Mesothelial cell of epicardium (in vitro differentiated cells): Measurements from ENCODE around the gene AAR2. TPM values are rescaled to one million over a fixed set of nuclear protein-coding genes. Genes with fewer than 3 reads are reported as not detected.

Experiments used
- DNase-seq, 2 experiments: peaks; one replicate each; pipeline ENCODE4 v3.0.0; 2021; ENCODE audit warnings: low spot score in 2 of 2; ENCODE audit not compliant: unreplicated experiment in 2 of 2
- H3K27ac Mint-ChIP-seq: 2 replicates; pipeline ENCODE4 v1.8.0; 2021; ENCODE audit warnings: mixed read lengths
- H3K27me3 Mint-ChIP-seq: 2 replicates; pipeline ENCODE4 v1.8.0; 2021; ENCODE audit warnings: low read depth, mixed read lengths
- H3K36me3 Mint-ChIP-seq: 2 replicates; pipeline ENCODE4 v1.8.0; 2021; ENCODE audit warnings: mixed read lengths
- H3K4me1 Mint-ChIP-seq: 2 replicates; pipeline ENCODE4 v1.8.0; 2021; ENCODE audit warnings: mixed read lengths
- H3K4me3 Mint-ChIP-seq: 2 replicates; pipeline ENCODE4 v1.8.0; 2021; ENCODE audit warnings: mild to moderate bottlenecking, moderate library complexity, mixed read lengths
- H3K9me3 Mint-ChIP-seq: 2 replicates; pipeline ENCODE4 v1.8.0; 2021; ENCODE audit warnings: mixed read lengths
- total RNA-seq: library from RNA; stranded (reverse); gene quantifications from 3 replicates; pipeline ENCODE4 v1.2.1, GENCODE V29; 2021
- TF ChIP-seq, protein P1 (sequence below): fragments of 200-600 bp; sonication (generic); IDR thresholded peaks from one replicate; pipeline ENCODE4 v1.5.0; 2021; ENCODE audit warnings: antibody characterized with exemption; ENCODE audit not compliant: unreplicated experiment

AAR2 gene
- total RNA-seq, 1 donor from 2014 or later, result 30.6 TPM

DNA sequence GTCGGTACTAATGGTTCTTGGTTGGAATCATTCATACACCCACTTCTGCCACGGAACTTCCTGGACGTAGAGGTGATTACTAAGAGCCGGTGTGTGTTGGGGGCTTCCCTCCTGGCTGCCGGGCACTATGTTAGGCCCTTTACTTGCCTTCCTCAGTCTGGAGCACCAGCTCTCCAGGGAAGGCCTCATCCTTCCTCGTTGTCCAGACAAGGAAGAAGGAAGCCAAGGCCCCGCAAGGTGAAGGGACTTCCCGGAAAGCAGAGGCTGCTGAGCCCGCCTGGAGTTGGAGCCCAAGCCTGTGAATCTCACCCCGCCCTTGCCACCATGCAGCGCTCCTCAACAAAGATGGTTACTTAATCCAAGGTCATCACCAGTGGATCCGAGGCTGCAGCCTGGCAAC, 26.2 kb downstream of the AAR2 start:
- no peak overlapping the region for H3K4me3 Mint-ChIP-seq
- no peaks in the 10 kb centered on the region for H3K4me1 Mint-ChIP-seq
- TF ChIP-seq, protein P1, sequence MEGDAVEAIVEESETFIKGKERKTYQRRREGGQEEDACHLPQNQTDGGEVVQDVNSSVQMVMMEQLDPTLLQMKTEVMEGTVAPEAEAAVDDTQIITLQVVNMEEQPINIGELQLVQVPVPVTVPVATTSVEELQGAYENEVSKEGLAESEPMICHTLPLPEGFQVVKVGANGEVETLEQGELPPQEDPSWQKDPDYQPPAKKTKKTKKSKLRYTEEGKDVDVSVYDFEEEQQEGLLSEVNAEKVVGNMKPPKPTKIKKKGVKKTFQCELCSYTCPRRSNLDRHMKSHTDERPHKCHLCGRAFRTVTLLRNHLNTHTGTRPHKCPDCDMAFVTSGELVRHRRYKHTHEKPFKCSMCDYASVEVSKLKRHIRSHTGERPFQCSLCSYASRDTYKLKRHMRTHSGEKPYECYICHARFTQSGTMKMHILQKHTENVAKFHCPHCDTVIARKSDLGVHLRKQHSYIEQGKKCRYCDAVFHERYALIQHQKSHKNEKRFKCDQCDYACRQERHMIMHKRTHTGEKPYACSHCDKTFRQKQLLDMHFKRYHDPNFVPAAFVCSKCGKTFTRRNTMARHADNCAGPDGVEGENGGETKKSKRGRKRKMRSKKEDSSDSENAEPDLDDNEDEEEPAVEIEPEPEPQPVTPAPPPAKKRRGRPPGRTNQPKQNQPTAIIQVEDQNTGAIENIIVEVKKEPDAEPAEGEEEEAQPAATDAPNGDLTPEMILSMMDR, result no peak
- no peaks in the 10 kb centered on the region for H3K9me3 Mint-ChIP-seq
- no peaks in the 10 kb centered on the region for H3K36me3 Mint-ChIP-seq
- no peaks in the 10 kb centered on the region for H3K27me3 Mint-ChIP-seq
- no peak overlapping the region for H3K27ac Mint-ChIP-seq
- no peak for DNase-seq

DNA sequence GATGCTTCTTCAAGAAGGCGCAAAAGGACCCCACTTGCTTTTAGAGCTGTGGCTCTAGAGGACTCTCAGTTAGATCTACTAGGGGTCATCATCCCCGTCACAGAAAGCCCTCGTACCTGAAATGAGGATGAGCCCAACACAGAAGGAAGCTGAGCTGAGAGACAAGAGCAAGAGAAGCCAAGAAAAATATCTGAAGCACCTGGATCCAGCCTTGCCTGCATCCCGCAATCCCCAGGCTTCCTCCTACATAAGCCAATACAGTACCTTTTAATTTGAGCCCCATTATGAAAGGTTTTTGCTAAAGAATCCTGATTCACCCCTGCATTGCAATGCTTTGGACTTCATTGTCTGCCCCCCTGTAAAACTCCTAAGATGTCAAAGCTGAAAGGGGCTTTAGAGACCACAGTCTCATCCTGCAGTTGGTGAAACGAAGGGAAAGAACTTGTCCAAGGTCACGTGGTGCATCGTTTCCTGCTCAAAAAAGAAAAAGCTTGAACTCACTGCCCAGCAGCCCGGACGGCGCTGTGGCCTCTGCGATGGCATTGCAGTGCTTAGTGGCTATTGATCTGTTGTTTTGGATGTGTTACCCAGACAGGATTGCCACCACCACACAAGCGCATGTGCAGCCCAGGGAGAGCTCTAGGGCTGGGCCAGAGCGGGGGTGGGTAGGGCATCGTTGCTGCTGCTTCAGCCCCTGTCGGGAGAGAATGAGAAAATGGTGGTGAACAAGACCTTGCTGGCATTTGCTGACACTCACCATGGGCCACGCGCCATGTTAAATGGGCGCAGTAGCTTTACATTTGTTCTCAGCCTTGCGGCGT, 28.4 kb downstream of the AAR2 start:
- Mint-ChIP-seq H3K36me3 (no peaks in the 10 kb centered on the region), H3K4me3 (no peak overlapping the region), H3K27me3 (no peaks in the 10 kb centered on the region), H3K27ac (no peak overlapping the region), H3K9me3 (no peaks in the 10 kb centered on the region), H3K4me1 (no peaks in the 10 kb centered on the region)
- TF ChIP-seq, protein P1, result no peak
- no peak for DNase-seq

DNA sequence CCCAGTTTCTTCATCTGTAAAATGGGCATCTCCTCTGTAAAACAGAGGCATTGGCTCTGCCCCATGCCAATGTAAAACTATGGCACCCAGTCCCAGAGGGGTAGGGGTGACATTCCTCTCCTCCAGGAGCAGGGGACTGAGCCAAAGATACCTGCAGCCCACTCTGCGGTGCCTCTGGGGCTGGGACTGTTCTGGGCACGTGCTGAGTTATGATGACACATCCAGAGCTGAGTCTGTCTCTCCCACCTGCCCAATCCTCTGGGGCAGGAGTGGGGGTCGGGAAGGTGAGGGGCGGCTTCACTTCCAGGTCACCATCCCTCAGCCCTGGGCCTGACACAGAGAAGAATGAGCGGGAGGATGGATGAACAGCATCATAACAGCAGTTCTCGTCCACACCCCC, 29.9 kb downstream of the AAR2 start:
- Mint-ChIP-seq H3K9me3 (no peaks in the 10 kb centered on the region), H3K36me3 (no peaks in the 10 kb centered on the region), H3K27me3 (no peaks in the 10 kb centered on the region), H3K4me1 (no peaks in the 10 kb centered on the region), H3K27ac (no peak overlapping the region), H3K4me3 (no peak overlapping the region)
- no peak for DNase-seq
- TF ChIP-seq, protein P1, result no peak

DNA sequence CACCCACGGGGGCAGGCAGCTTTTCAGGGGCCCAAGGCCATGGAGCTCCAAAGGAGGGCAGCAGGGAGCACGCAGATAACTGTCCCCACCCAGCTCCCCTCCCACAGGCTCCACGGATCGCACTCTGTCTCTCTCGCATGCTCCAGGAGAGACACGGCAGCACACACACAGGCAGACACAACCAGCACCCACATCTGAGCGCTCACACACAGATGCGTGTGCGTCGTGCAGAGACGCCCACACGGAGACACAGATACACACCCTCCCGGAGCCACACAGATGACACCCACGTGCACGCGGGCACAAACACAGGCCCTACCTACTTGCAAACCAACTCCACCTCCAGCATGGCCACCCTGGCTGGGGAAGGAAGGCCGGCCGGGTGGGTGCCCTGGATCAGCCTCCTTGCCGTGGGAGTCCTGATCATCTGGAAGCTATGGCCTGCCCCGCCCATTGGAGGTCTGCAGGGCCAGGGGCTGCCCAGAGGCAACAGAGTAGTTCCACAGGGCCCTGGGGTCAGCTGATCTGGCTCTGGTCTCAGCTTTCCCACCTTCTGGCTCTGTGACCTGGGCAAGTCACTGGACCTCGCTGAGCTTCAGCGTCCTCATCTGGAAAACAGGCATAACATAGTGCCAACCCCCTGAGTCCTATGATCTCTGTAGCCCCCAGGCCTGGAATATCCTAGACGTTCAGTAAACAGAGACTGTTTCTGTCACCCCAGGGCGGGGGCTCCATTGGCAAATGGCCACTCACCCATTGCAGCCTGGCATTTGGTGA, 31.5 kb downstream of the AAR2 start:
- no peaks in the 10 kb centered on the region for H3K9me3 Mint-ChIP-seq
- H3K4me1 Mint-ChIP-seq, result no peaks in the 10 kb centered on the region
- H3K36me3 Mint-ChIP-seq, result no peaks in the 10 kb centered on the region
- no peak overlapping the region for H3K4me3 Mint-ChIP-seq
- H3K27ac Mint-ChIP-seq, result no peak overlapping the region
- DNase-seq, result peak in 1 of 2 experiments; percentile 31
- TF ChIP-seq, protein P1, result no peak
- H3K27me3 Mint-ChIP-seq, result no peaks in the 10 kb centered on the region

DNA sequence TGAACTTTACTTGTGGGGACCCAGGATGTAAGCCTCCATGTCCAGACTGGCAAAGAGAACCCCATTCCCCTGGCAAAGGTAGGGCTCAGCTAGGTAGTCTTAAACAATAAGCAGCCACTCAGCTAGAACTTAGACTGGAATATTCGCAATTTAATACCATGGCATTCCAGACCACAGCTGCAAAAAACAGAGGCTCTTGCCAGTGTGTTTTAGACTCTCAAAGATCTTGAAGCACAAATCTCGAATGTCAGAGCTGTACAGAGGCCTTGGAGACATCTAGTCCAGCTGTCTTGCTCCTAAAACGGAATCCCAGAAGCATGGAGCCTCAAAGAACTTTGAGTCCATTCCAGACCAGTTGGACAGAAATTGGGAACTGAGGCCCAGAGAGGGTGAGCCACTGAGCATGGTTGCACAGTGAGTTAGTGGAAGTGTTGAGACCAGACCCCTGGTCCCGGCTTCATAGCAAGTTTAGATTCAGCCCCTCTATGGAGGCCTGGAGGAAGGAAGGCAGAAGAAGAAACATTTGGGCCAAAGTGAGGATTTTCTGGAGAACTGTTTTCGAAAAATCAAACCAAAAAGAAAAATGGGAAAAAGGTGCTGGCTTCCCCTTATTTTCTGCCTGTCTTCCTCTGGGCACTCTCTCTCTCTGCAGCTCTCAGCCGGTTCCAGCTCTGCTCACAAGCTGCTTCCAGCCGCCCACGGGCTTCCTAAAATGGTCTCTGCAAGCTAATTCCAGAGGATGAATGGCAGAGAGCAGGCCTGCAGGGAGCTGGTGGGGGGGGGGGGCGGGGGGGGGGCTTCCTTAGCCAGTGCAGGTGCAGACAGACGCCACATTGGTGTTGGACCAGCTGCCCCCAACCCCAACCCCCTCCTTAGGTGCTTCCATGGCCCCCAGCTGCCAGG, 32.4 kb downstream of the AAR2 start:
- TF ChIP-seq, protein P1, result no peak
- no peak overlapping the region for H3K4me3 Mint-ChIP-seq
- no peaks in the 10 kb centered on the region for H3K9me3 Mint-ChIP-seq
- DNase-seq, result peak in 1 of 2 experiments; percentile 13
- no peaks in the 10 kb centered on the region for H3K36me3 Mint-ChIP-seq
- H3K27me3 Mint-ChIP-seq, result no peaks in the 10 kb centered on the region
- no peak overlapping the region for H3K27ac Mint-ChIP-seq
- no peaks in the 10 kb centered on the region for H3K4me1 Mint-ChIP-seq
